HG02798 (cell line): ENCODE data around the gene CLCF1.

ENCODE experiments used
- ATAC-seq: cut with Tn5 transposase; IDR thresholded peaks from one replicate; pipeline ENCODE4 v1.9.1; 2021; ENCODE audit warnings: mild to moderate bottlenecking; ENCODE audit not compliant: unreplicated experiment, poor library complexity

The CLCF1 gene

DNA sequence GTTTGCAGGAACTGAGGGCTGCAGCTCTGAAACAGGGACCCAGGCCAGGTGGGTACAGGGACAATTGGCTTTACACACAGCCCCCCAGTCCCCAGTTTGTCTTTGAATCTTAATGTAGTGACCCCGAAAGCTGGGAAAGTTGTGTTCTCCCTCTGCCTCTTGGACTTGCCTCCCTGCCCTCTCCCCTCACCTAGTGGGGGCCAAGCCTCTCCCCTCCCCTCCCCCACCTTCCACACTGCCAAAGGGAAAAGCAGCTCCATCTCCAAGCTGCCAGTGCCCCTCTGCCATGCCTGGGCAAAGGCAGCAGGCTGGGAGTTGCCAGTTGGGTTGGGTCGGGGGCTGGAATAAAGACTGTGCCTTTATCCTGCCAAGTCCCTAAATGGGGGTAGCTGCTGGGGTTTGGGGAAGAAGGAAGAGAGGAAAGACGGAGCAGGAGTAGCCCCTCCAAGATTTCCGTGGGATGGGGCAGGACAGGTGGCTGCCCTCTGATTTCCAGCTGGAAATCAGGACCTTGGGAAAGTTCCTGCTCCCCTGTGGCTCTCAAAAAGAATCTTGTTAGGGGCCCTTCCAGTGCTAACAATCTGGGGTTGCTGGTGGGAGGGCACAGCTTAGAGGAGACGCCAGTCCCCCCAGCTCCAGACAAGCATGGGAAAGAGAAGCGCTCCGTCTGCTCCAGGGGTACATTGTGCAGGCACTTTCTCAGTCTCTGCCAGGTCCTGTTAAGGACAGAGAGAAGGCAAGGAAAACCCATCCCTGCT is 2.8 kb upstream of the CLCF1 start:
- ATAC-seq, result no peak

DNA sequence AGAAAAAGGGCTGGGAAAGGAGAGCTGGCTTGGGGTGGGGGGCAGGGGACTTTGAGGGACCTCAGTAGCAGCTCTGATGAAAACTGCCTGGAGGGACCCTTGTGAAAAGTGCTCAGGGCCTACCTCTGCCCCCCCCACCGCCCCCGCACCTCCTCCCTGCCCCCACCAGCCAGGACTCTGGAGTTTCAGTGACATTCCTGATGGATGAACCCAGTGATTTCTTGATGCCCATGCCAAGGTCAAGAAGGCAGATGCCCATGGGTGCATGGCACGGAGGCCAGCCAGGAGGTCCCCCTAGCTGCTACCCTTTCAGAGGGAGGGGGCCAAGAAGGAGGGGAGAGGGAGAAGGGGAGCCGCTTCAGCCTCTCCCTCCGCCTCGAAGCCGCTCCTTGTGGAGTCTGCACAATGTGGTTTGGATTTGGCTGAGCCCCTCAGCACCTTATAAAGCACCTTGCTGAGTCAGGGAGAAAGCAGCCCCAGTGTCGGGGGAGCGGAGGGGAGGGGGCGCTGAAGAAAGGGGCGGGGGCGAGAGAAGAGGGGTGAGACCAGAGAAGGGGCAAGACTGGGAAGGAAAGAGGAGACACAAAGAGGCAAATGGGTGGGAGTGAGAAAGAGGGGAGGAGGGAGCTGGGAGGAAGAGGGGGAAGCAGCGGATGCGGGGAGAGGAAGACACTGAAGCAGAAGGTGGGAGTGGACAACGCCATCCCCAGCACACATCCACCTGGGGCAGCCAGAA is 2.1 kb upstream of the CLCF1 start:
- no peak for ATAC-seq

DNA sequence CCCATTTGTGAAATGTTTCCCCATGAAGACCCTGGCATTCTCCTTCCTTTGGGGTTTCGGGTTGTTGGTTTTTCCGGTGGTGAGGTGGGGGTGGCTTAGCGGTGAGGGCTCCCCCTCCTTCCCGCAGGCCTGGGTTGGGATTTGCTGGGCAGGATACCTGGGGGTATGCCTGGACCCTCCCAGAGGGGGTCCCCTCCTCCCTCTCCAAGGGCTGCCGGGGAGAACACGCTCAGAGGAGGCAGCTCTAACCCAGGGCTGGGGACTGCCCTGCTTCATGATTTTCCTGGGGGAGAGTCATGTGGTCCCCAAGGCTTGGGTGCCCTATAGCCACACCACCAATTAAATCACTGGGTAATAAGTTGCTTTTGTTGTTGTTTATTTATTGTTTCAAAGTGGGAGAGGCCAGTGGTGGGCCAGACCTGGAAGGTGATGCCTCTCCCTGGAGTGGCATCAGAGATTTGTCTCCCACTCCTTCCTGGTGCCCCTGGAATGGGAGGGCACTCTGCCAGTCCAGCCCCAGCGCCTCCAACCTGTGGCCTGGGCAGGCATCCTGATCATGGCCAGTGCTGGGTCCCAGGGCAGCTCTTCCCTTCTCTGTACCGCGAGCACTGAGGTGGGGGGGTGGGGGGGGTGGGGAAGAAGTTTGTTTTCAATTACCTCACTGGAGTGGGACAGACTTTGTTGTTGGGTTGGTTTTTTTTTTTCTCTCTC is 1.3 kb upstream of the CLCF1 start:
- no peak for ATAC-seq

DNA sequence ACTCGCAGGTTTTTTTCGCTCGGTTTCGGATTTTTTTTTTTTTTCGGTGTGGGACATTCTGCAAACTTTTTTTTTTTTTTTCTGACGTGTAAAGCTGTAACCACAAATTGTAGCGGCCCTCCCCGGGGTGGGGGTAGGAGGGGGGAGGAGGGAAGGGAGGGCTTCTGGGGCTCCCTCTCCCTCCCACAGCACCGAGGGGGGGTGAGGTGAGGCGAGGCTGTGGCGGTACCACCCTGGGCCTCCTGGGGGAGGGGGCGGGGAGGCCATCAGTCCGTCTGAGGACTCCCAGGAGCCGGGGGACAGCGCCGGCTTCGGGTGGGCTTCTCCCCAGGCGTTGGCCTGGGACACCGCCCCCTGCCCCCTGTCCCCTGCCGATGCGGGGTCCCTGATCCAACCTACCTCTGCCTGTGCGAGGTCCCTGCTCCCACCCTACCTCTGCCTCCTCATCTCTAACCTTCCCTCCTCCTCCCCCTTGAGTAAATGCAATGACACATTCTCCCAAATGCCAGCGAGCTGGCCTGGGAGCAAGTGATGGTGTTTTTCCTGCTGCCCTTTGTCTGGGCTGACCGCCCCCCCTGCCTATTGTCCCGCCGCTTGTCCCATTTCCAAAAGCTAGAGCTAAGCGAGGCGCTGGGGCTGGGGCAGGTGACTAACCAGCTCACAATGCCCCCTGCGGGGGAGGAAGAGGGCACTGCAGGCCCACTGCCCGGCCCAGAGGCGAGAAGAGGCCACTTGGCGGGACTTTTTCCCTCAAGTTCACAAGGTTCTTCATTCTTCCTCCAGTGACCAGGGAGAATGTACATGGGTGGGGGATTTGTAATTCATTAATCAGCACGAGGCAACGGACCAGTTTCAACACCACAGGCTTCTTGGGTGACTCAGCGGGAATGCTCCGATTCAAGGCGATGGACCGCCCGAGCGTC is 511 bp upstream of the CLCF1 start:
- ATAC-seq, result no peak

DNA sequence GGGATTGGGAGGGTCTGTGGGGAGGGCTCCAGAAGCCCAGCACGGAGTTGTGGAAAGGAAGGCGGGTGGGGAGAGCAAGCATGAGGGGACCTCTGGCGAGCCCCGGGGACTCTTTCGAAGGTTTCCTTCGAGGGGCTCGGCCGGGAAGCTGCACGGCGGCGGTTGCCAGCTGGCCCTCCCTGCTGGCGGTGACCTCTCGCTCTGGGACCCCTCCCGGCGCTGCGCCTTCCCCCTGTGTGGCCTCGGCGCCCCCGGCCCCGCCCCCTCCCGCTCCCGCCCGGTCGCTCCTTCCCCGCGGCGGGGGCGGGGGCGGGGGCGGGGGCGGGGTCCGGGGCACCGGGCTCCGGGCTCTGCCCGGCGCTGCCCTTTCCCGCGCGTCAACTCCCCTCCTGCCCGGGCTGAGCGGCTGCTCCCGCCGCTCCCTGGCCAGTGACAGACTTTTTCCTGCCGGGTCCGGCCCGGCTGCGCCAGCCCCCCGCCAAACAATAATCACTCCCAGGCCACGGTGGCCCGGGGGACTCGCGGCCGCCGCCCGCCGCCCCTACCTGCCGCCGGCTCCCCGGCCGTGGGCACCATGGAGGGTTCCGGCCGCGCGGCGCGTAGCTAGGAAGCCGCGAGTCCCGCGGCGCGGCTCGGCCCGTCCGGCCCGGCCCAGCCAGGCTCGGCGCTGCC is 941 bp downstream of the CLCF1 start:
- ATAC-seq, result no peak

DNA sequence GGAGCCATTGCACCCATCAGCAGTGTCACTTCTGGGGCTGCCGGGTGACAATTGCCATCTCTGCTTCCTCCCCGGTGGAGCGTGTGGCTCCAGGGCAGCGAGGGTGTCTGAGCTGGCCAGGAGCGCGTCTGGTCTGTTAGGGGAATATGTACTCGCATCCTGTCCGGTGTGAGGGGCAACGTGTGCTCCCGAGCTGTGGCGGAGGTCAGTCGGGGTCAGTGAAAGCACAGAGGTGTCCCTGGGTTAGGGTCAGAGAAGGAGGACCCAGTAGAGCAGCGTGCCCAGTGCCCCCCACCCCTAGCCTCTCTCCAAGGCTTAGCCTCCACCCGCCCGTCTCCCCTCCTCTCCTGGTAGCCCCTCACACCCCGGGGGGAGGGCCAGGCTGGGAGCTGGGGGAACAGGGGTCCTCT is 1.5 kb downstream of the CLCF1 start:
- no peak for ATAC-seq

DNA sequence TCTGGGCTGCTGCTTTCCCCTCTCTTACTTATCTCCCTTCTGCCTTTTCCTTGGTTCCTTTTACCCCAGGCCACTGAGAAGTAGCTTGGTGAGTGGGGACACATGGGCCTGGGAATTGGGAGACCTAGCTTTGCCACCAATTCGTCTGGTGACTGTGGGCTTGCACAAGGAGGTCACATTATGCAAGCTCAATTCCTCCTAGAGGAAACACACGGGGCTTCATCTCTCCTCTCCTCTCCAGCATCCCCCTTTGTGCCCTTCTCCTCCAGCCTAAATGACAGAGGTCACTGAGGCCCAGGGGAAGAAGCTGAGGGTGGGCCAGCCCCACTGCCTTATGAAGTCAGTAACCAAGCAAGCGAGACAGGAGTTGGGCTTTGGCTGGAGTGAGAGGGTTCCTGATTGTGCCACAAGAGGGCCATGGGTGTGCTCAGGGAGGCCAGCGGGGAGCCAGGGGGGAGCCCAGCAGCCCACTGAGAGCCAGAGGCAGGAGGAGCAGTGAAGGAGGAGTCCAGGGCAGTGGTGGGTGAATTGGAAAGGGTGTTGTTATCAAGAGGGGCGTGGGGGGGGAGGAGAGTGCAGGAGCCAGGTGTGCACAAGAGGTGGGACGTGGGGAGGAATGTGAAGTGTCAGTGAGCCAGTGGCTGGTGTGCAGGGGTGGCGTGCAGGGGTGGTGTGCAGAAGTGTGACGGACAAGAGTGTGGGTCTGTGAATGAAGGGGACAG is 2.0 kb downstream of the CLCF1 start:
- ATAC-seq, result no peak

DNA sequence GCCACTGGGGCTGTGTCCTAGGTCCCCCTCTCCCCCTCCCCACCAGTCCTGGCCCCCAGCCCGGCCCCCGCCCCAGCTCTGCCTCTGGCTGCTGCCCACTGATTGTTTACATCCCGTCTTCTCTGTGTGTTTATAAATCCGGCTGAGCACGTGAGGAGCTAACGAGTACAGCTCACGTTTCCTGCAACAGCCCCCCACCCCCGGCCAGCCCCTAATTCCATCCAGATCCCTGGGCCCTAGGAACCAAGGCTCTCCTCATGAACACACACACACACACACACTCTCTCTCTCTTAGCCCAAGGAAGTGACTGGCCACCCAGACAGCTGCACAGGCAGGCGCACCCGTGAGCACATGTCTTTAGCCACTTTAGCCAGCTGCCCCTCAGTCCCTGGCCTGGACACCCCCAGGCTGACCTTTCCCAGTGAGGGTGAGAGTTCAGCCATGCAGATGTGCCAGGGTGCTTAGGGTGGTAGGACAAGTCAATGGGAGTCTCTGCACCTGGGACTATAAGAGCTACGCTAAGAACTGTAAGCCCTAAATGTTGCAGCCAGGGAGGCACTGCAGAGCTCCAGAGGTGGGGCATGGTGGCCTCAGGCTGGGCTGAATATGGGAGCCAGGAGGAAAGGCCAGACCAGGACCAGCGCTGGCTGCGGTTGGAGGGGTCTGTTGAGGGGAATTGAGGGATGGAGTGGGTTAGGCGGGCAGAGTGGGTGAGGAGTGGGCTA is 2.9 kb downstream of the CLCF1 start:
- ATAC-seq, result no peak

DNA sequence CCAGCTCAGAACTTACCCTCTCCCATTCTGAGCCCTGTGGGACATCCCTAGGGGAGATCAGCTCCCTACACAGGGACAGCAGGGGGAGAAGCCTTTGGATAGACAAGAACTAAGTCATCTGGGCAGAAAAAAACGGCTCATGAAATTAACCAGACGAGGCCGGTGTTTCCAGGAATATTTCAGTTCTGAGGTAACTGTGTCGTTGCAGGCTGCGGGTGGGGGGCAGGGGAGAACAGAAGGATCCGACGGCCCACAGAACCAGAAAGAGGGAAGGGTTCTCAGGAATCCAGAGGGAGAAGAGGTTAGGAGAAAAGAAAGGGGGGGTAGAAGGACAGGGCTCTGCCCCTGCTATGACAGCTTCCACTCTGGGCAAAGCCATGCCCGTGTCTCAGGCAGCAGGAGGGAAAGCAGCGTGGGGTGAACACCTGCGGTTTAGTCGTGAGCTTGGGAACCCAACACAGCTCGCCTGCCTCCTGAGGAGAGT is 3.6 kb downstream of the CLCF1 start:
- no peak for ATAC-seq

DNA sequence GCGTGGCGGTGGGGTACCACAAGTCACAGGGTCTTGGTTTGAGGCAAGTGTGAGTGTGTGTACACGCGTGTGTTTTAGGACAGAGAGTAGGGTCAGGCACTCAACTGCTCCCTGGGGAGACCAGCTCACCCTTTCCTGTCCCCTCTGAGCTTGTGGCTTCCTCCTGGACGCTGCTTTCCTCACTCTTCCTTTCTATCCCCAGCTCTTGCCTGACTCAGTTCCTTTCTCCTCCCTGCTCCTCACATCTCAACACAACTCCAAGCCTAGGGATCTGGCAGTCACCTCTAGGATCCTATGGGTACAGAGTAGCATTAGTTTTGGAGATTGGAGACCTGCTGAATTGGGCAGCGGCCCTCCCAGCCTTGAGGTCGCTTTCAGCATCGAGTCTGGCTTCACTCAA is 4.1 kb downstream of the CLCF1 start:
- no peak for ATAC-seq

DNA sequence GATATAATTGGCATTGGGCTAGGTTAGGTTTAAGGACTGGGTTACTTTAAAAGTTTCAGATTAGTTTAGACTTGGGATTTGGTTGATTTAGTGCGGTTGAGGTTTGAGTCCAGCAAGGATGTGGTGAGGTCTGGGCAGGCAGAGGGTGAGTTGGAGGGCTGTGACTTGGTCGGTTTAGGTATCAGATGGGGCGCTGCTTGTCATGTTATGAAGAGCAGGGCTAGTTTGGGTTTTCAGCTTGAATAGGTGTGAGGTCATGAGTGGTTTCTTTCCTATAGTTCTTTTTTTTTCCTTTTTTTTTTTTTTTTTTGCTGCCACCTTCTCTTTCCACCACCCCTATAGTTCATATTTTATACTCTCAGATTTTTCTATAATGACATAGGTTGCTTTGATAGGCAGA is 4.8 kb downstream of the CLCF1 start:
- ATAC-seq, result no peak

DNA sequence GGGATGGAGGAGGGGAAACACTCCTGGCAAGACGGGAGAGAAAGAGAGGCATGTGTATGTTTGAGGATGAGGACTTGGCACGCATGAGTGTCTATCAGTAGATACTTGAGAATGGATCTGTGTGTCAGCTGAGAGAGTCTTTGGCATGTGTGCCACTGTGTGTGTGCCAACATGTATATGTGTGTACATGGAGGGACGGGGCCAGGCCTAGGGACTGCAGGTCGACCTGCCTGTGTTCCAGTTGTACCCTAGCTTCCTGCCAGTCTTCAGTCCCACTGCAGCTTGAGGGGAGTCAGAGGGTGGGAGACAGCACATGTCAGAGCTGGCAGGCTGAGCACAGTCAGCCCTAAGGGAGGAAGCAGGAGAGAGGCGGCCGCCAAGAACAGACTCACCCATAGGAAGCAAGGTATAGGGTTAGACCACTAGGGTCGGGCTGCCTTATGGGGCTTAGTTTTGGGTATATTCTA is 5.6 kb downstream of the CLCF1 start:
- ATAC-seq, result no peak

DNA sequence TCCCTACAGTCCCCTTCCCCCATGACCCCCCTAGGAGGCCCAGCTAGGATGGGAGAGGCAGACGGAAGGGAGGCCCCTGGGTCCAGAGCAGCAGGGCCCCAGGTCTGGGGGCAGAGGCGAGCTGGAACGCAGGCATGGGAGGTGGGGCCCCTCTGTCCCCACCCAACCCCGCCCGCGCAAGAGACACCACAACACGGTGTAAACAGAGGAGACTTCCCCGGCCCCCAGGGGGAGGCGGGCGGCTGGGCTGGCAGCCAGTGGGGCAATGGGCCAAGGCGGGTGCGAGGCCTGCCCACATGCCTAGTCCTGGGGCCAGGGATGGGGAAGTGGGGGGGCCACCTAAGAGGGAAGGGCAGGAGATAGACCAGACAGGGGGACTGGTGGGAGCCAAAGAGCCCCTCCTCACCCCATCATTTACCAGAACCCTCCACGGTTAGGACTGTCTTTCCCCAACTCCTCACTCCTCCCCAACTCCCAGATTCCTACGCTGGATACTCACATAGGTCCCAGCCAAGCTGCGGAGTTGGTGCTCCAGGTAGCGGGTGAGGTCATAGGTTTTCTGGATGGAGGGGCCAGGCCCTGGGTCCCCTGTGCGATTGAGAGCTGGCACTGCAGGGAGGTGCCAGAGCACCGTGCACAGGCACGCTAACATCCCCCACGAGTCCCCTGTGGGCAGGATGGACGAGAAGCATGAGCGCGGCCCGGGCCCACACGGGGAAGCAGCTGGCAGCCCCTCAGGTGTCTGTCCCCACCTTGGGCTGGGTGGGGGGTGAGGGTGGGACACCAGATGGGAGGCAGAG is 6.2 kb downstream of the CLCF1 start:
- ATAC-seq, result no peak

DNA sequence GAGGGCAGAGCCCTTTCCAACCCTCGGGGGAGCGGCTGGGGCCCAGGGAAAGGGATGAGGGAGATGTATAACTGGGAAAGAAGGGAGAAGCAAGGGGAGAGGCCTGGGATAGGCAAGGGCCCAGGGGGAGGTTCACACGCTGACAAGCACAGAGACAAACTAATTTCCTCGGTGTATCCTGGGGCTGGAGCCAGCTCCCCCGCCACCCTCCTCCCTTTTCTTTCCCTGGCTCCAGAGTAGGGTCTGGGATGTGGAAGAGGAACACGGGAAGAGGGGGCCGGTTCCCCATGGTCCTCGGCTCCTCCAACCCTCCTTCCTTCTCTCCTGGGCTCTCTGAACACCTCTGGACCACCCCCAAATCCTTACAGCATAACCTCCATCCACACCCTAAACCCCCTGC is 6.9 kb downstream of the CLCF1 start:
- no peak for ATAC-seq

DNA sequence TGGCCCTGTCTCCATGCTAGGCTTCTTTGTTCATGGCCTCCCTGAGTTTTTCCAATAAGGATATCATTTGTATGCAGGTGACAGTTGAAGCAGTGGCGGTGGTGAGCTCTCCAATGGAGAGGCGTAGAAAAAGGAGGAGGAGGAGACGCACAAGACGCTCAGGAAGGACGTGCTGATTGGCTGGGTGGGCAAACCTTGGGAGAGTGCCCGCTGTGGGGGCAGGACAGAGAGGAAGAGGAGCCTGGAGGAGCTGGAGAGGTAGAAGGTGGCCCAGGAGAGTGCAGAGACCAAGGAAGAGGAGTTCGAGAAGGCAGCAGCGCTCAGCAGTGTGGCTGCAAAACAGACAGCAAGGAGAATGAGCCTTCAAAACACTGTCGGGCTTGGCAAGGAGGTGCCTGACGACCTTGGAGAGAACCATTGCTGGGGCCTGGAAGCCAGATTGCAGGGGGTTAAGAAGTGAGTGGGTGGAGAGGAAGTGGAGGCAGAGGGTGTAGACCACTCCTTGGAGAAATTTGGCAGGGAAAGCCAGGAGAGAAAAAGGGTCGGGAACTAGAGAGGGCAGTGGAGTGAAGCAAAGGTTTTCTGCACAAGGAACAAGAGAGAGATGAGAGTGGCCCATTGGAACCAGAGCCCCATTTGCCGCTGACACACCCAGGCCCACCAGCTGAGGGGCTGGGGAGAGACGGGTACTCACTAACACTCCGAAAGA is 7.5 kb downstream of the CLCF1 start:
- no peak for ATAC-seq

DNA sequence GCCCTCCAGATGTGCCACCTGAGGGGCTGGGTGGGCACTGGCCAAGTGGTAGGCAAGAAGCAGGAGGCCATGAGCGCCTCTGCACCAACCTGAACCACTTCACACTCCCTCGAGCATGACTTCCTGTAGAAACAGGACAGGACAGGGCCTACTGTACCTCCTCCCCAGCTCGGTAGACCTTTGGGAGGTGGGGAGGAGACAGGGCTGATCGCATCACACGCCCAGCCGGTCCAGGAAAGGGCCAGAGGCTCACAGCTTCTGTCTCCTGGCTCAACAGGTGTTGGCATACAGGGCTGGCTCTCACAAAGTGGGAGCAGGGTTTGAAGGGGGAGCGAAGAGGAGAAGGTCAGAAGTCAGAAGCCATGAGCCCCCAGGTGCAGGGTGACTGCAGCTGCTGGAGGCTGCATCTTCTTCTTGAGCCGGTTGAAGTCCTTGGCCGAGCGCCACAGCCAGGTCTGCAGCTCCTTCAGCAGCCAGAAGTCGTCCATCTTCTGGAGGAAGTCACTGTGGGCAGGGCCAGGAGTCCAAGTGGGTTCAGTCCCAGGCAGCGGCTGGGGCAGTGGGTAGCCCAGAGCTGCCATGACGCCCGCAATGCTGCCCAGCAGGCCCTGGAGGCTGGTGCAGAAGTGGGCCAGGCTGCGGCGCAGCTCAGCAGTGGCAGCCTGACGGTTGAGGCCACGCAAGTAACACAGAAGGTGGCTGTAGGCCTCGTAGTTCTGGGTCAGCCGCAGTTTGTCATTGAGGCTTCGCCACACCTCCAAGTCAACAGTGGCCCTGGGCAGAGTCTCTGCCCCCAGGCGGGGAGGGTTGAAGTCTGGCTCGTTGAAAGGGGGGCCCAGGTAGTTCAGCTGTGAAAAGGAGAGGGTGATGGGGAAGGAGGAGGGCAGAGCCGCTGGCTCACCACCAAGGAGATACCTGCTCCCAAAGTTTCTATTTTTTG is 8.3 kb downstream of the CLCF1 start:
- ATAC-seq, result no peak
